Nasal cavity respiratory epithelium epithelial cell of viscerocranial mucosa (primary cell): Measurements from ENCODE around the gene CCL26. TPM values are rescaled to one million over a fixed set of nuclear protein-coding genes. Genes with fewer than 3 reads are reported as not detected.

Experiments used
- total RNA-seq: library from RNA; depleted of rRNA; stranded (reverse); fragments of >200 nt; gene quantifications from 2 replicates; pipeline ENCODE4 v1.2.3, GENCODE V29; 2014

The CCL26 gene
- total RNA-seq: 0.14 and 0.34 TPM in 2 replicates

GRCh38 chr7:75772081-75773077, at the start of gene CCL26:
CCL26 (minus strand) TSS chr7:75772211; CDS start chr7:75772176, 35 bp downstream.

GRCh38 chr7:75813781-75814236, 41.8 kb upstream of the CCL26 start, which contains the start of gene CCL24:
CCL24 (minus strand) TSS chr7:75813806; CDS start chr7:75813715, 91 bp downstream.

GRCh38 chr7:75738604-75738974, 33.4 kb downstream of the CCL26 start, which contains the start of gene HIP1:
HIP1 (minus strand) TSS chr7:75738941; CDS start chr7:75738920, 21 bp downstream.

Other genes starting within 250 kb of the CCL26 start
- 5.8 and 7.2 TPM in 2 replicates for gene HIP1, start 33.3 kb downstream of the CCL26 start, total RNA-seq
- 0.43 TPM in 1 of 2 replicates, not detected in the other for gene CCL24, start 41.6 kb upstream of the CCL26 start, total RNA-seq
- gene RHBDD2, start 106.8 kb upstream of the CCL26 start, total RNA-seq: 12.0 and 34.7 TPM in 2 replicates
- gene POR, start 142.9 kb upstream of the CCL26 start, total RNA-seq: 75.9 and 185 TPM in 2 replicates
- gene TMEM120A, start 222.4 kb upstream of the CCL26 start, total RNA-seq: 15.8 and 18.5 TPM in 2 replicates